H1 (cell line): ENCODE data around the gene GNAT2. TPM values are rescaled to one million over a fixed set of nuclear protein-coding genes. Genes with fewer than 3 reads are reported as not detected.

Source experiments
- CTCF ChIA-PET: fragments of 300-600 bp; sonication (Branson Sonifier 250); formaldehyde crosslinking; loops from one replicate; lab custom pipeline; 2021; ENCODE audit not compliant: partially characterized antibody; lab: Charles Lee
- POLR2A ChIA-PET: fragments of 300-600 bp; sonication (Branson Sonifier 250); formaldehyde crosslinking; loops from one replicate; lab custom pipeline; 2021; ENCODE audit warnings: inconsistent platforms; ENCODE audit not compliant: partially characterized antibody; lab: Charles Lee
- DNase-seq, 2 experiments: peaks; one replicate each; pipeline versions ENCODE4 v3.0.0 to v3.0.0-alpha.2; 2010 to 2022; ENCODE audit warnings: low spot score in 2 of 2, low read depth in 1 of 2, mixed read lengths in 1 of 2
- FAIRE-seq: peaks from 2 replicates; lab custom pipeline; 2011; peaks lifted over from hg19 to GRCh38; lab: Jason Lieb, UNC
- H2AFZ ChIP-seq: 2 replicates; pipeline ENCODE4 v1.8.1; 2012; ENCODE audit warnings: low read length, inconsistent platforms
- H2AK5ac ChIP-seq: 2 replicates; pipeline ENCODE4 v1.6.1; 2013; ENCODE audit warnings: low read depth, low read length
- H2BK120ac ChIP-seq: replicated peaks from 2 replicates; pipeline ENCODE3; 2013; ENCODE audit warnings: low read depth, low read length, inconsistent platforms
- H2BK12ac ChIP-seq: 2 replicates; pipeline ENCODE4 v1.6.1; 2013; ENCODE audit warnings: low read depth, low read length
- H2BK15ac ChIP-seq: 2 replicates; pipeline ENCODE4 v1.6.1; 2013; ENCODE audit warnings: low read length
- H2BK20ac ChIP-seq: 2 replicates; pipeline ENCODE4 v1.6.1; 2013; ENCODE audit warnings: low read length
- H2BK5ac ChIP-seq: 2 replicates; pipeline ENCODE4 v1.6.1; 2013; ENCODE audit warnings: low read depth, low read length
- H3K14ac ChIP-seq: 2 replicates; pipeline ENCODE4 v1.6.1; 2013; ENCODE audit warnings: inconsistent platforms; ENCODE audit not compliant: insufficient read length
- H3K18ac ChIP-seq: 2 replicates; pipeline ENCODE4 v1.6.1; 2013; ENCODE audit warnings: low read length; ENCODE audit errors: extremely low read depth
- H3K23ac ChIP-seq: 2 replicates; pipeline ENCODE4 v1.6.1; 2013; ENCODE audit warnings: inconsistent platforms; ENCODE audit not compliant: insufficient read length
- H3K23me2 ChIP-seq: 2 replicates; pipeline ENCODE4 v1.6.1; 2013; ENCODE audit warnings: low read depth, low read length
- H3K27ac ChIP-seq: 2 replicates; pipeline ENCODE4 v1.6.1; 2011; ENCODE audit warnings: low read depth, low read length, inconsistent platforms
- H3K27me3 ChIP-seq, 4 experiments: replicated peaks in 1 of 4; 1 replicate in 1 of 4; 2 replicates in 3 of 4; pipeline versions ENCODE4 v1.6.1 to v1.8.1; 2011 to 2013; ENCODE audit warnings: low read length in 3 of 4, mild to moderate bottlenecking in 3 of 4, inconsistent platforms in 2 of 4, mixed read lengths in 2 of 4, moderate library complexity in 1 of 4; ENCODE audit not compliant: control insufficient read depth in 3 of 4, insufficient read depth in 3 of 4; ENCODE audit errors: extremely low read depth in 1 of 4
- H3K36me3 ChIP-seq, 4 experiments: 2 replicates each; pipeline versions ENCODE4 v1.6.1 to v1.8.1; 2011 to 2013; ENCODE audit warnings: mild to moderate bottlenecking in 4 of 4, low read length in 3 of 4, moderate library complexity in 2 of 4, control low read depth in 1 of 4, inconsistent platforms in 1 of 4; ENCODE audit not compliant: insufficient read depth in 4 of 4, control insufficient read depth in 2 of 4
- H3K4ac ChIP-seq: replicated peaks from 2 replicates; pipeline ENCODE3; 2013; ENCODE audit warnings: low read length, low read depth, mixed read lengths, inconsistent platforms; ENCODE audit not compliant: insufficient read length
- H3K4me1 ChIP-seq, 4 experiments: replicated peaks in 1 of 4; 1 replicate in 1 of 4; 2 replicates in 3 of 4; pipeline versions ENCODE4 v1.6.1 to v1.8.1; 2011 to 2013; ENCODE audit warnings: low read length in 3 of 4, inconsistent platforms in 2 of 4, mixed read lengths in 1 of 4; ENCODE audit not compliant: insufficient read depth in 4 of 4, control insufficient read depth in 3 of 4
- H3K4me2 ChIP-seq, 2 experiments: 2 replicates each; pipeline versions ENCODE4 v1.6.1 to v1.8.1; 2011 to 2013; ENCODE audit warnings: low read depth in 2 of 2, low read length in 2 of 2, control low read depth in 1 of 2, inconsistent platforms in 1 of 2, mild to moderate bottlenecking in 1 of 2; ENCODE audit not compliant: insufficient read depth in 1 of 2
- H3K4me3 ChIP-seq, 4 experiments: fragments of 200-600, 300-600 bp in 1 of 4; sonication (generic), shearing (Covaris generic), sonication (Bioruptor Twin) in 1 of 4; 2 replicates each; pipeline versions ENCODE4 v1.5.1 to v1.8.1; 2011 to 2016; ENCODE audit warnings: low read length in 4 of 4, low read depth in 3 of 4, control low read depth in 2 of 4, inconsistent platforms in 2 of 4, mild to moderate bottlenecking in 2 of 4, mixed read lengths in 1 of 4, moderate library complexity in 1 of 4; ENCODE audit not compliant: insufficient read depth in 2 of 4; ENCODE audit errors: extremely low read depth in 1 of 4
- H3K56ac ChIP-seq: replicated peaks from 2 replicates; pipeline ENCODE3; 2013; ENCODE audit warnings: low read depth, mild to moderate bottlenecking, mixed read lengths, low read length, inconsistent platforms; ENCODE audit not compliant: insufficient read length
- H3K79me1 ChIP-seq: 2 replicates; pipeline ENCODE4 v1.6.1; 2013; ENCODE audit warnings: low read depth, low read length, control low read depth
- H3K79me2 ChIP-seq, 2 experiments: 2 replicates each; pipeline versions ENCODE4 v1.6.1 to v1.8.1; 2012 to 2013; ENCODE audit warnings: low read length in 2 of 2, mild to moderate bottlenecking in 2 of 2, inconsistent platforms in 1 of 2; ENCODE audit not compliant: insufficient read depth in 2 of 2, control insufficient read depth in 1 of 2
- H3K9ac ChIP-seq, 4 experiments: replicated peaks in 1 of 4; 1 replicate in 1 of 4; 2 replicates in 3 of 4; pipeline versions ENCODE4 v1.6.1 to v1.8.1; 2011 to 2013; ENCODE audit warnings: low read depth in 3 of 4, low read length in 3 of 4, control low read depth in 2 of 4, mild to moderate bottlenecking in 2 of 4, moderate library complexity in 2 of 4, inconsistent platforms in 1 of 4; ENCODE audit errors: extremely low read depth in 1 of 4
- H3K9me3 ChIP-seq, 2 experiments: 2 replicates each; pipeline versions ENCODE4 v1.6.1 to v1.8.1; 2012 to 2013; ENCODE audit warnings: mild to moderate bottlenecking in 2 of 2, moderate library complexity in 2 of 2, control low read depth in 1 of 2, inconsistent platforms in 1 of 2, low read depth in 1 of 2, low read length in 1 of 2, mixed read lengths in 1 of 2; ENCODE audit not compliant: insufficient read depth in 2 of 2
- H4K20me1 ChIP-seq, 2 experiments: replicated peaks in 1 of 2; 2 replicates each; pipeline versions ENCODE3 to v1.8.1; 2011 to 2013; ENCODE audit warnings: inconsistent platforms in 2 of 2, low read length in 2 of 2, mild to moderate bottlenecking in 1 of 2; ENCODE audit not compliant: insufficient read depth in 2 of 2, control insufficient read depth in 1 of 2
- H4K5ac ChIP-seq: 2 replicates; pipeline ENCODE4 v1.6.1; 2013; ENCODE audit warnings: low read length, low read depth, mixed read lengths, inconsistent platforms; ENCODE audit not compliant: insufficient read length
- H4K8ac ChIP-seq: 2 replicates; pipeline ENCODE4 v1.8.0; 2013; ENCODE audit warnings: mild to moderate bottlenecking, moderate library complexity, low read length, inconsistent platforms; ENCODE audit not compliant: insufficient read depth; ENCODE audit errors: extremely low read depth
- H4K91ac ChIP-seq: replicated peaks from 2 replicates; pipeline ENCODE3; 2013; ENCODE audit warnings: low read length, mixed read lengths, inconsistent platforms; ENCODE audit not compliant: insufficient read length
- BACH1 ChIP-seq: IDR thresholded peaks from 2 replicates; pipeline ENCODE4 v1.6.1; 2012; ENCODE audit warnings: low read length, improper control_type of control experiment
- CHD1 ChIP-seq: IDR thresholded peaks from 2 replicates; pipeline ENCODE4 v1.6.1; 2012; ENCODE audit warnings: low read depth, low read length, improper control_type of control experiment
- CREB1 ChIP-seq: IDR thresholded peaks from 2 replicates; pipeline ENCODE4 v1.6.1; 2012; ENCODE audit warnings: inconsistent platforms
- E2F6 ChIP-seq: IDR thresholded peaks from 2 replicates; pipeline ENCODE4 v1.6.1; 2012; ENCODE audit warnings: inconsistent platforms
- EP300 ChIP-seq, 2 experiments: IDR thresholded peaks; 1 replicate in 1 of 2; 2 replicates in 1 of 2; pipeline ENCODE4 v1.6.1; 2011 to 2012; ENCODE audit warnings: low read depth in 2 of 2, low read length in 2 of 2, mild to moderate bottlenecking in 2 of 2, borderline replicate concordance in 1 of 2, inconsistent platforms in 1 of 2, moderate library complexity in 1 of 2
- EZH2 ChIP-seq: fragments of 200-600 bp; sonication (generic); IDR thresholded peaks from 2 replicates; pipeline ENCODE4 v1.7.1; 2012; ENCODE audit warnings: low read depth, mild to moderate bottlenecking, moderate library complexity, low read length, inconsistent platforms; ENCODE audit not compliant: severe bottlenecking
- SAP30 ChIP-seq: fragments of 300-600 bp; sonication (generic); IDR thresholded peaks from 2 replicates; pipeline ENCODE4 v1.7.1; 2012; ENCODE audit warnings: low read length, moderate library complexity, mild to moderate bottlenecking, inconsistent platforms; ENCODE audit not compliant: insufficient read depth, insufficient replicate concordance
- TAF7 ChIP-seq: optimal IDR thresholded peaks from 2 replicates; pipeline ENCODE3; 2011; ENCODE audit warnings: low read depth, mild to moderate bottlenecking, inconsistent platforms, low read length, moderate library complexity, borderline replicate concordance
- TEAD4 ChIP-seq: IDR thresholded peaks from 2 replicates; pipeline ENCODE4 v1.6.1; 2012; ENCODE audit warnings: low read depth, low read length, inconsistent platforms, mixed read lengths
- YY1 ChIP-seq: IDR thresholded peaks from 2 replicates; pipeline ENCODE4 v1.6.1; 2011; ENCODE audit warnings: low read depth, mild to moderate bottlenecking, low read length
- WGBS, 2 experiments: shearing (Covaris generic) in 1 of 2; methylation state at CpG; one replicate each; pipeline versions ENCODE4 v1.1.6 to v1.1.7; 2013 to 2015; ENCODE audit warnings: low lambda C conversion rate in 2 of 2, mixed read lengths in 2 of 2, inconsistent platforms in 1 of 2, low coverage in 1 of 2, missing lambda C conversion rate in 1 of 2; ENCODE audit not compliant: insufficient replicate concordance in 2 of 2, insufficient coverage in 1 of 2, insufficient read length in 1 of 2; ENCODE audit errors: extremely low coverage in 1 of 2, missing lambda C conversion rate in 1 of 2; 5-methylcytosine and 5-hydroxymethylcytosine counted together
- polyA plus RNA-seq, 7 experiments: library from polyadenylated mRNA; depleted of rRNA in 3 of 7; stranded (reverse) in 5 of 7; unstranded in 2 of 7; fragments of >200 nt in 5 of 7; fragments of 200-250 nt in 2 of 7; gene quantifications; 1 replicate in 5 of 7; 2 replicates in 1 of 7; 4 replicates in 1 of 7; pipeline versions ENCODE4 v1.2.1 to v1.2.3, GENCODE V29; 2011 to 2013; ENCODE audit warnings: missing spikeins in 2 of 7, mixed read lengths in 2 of 7
- total RNA-seq: library from RNA; stranded (reverse); fragmentation: NEBNext Ultra II Directional; extraction: Animal tissue kit (Norgen Biotek cat#: 25700); gene quantifications from 2 replicates; pipeline ENCODE4 v1.2.1, GENCODE V29; 2021

The GNAT2 gene
- total and polyA plus RNA-seq, 2 of the 8 experiments (the other 6 are each of a cell fraction or from before 2014, with no cell fraction given) = 0.05 TPM; not detected in 1

- no peak for FAIRE-seq
- H3K4me3 ChIP-seq = no peak overlapping the region
- H3K9ac ChIP-seq = no peak overlapping the region
- no peaks in the 10 kb centered on the region for H3K36me3 ChIP-seq
- H2AK5ac ChIP-seq = no peak overlapping the region
- H2BK15ac ChIP-seq = no peak overlapping the region
- no peak overlapping the region for H3K14ac ChIP-seq
- H4K8ac ChIP-seq = no peak overlapping the region
- H4K91ac ChIP-seq = no peak overlapping the region
- no peaks in the 10 kb centered on the region for H4K20me1 ChIP-seq
- H3K79me2 ChIP-seq = no peaks in the 10 kb centered on the region
- no peak overlapping the region for H2BK20ac ChIP-seq
- no peak overlapping the region for H2BK120ac ChIP-seq
- no peaks in the 10 kb centered on the region for H3K9me3 ChIP-seq
- no peaks in the 10 kb centered on the region for H3K23me2 ChIP-seq
- no peak overlapping the region for H3K4ac ChIP-seq
- no peaks in the 10 kb centered on the region for H3K27me3 ChIP-seq
- H3K18ac ChIP-seq = no peak overlapping the region
- ChIA-PET POLR2A (interaction anchor here (1.7 to 1.9 kb wide), 3 partner anchors 10 to 61 kb away, joined by 4 to 6 read pairs (median 6); partner anchors contain the start of gene GNAI3), CTCF (interaction anchor here (0.9 to 2.3 kb wide), 7 partner anchors 12 to 163 kb away, joined by 3 to 12 read pairs (median 3); no protein-coding TSS in a partner anchor)
- no peaks in the 10 kb centered on the region for H3K79me1 ChIP-seq
- H2AFZ ChIP-seq = no peak overlapping the region
- H3K27ac ChIP-seq = no peak overlapping the region
- H3K4me2 ChIP-seq = no peak overlapping the region
- H3K23ac ChIP-seq = no peak overlapping the region
- DNase-seq = no peak
- H2BK12ac ChIP-seq = no peak overlapping the region
- no peaks in the 10 kb centered on the region for H3K4me1 ChIP-seq
- no peak overlapping the region for H4K5ac ChIP-seq
- WGBS, 2 experiments = 95% methylated on average over 3 of the region's 3 CpGs; no CpG with 5 or more reads in 1 of the 2 experiments
- H3K56ac ChIP-seq = no peak overlapping the region
- H2BK5ac ChIP-seq = no peak overlapping the region
- TF ChIP-seq EP300 (IDR thresholded peaks at IDR 0.05; ENCODE audit: borderline replicate concordance in 1 of 2, low read depth in 2 of 2, low read length in 2 of 2) (no peak), E2F6 (no peak), EZH2 (no peak), SAP30 (no peak), CREB1 (no peak), TAF7 (no peak), TEAD4 (no peak), YY1 (no peak), BACH1 (no peak), CHD1 (no peak)
Measured at GRCh38 chr1:109609881-109610280, 9.5 kb downstream of the GNAT2 start.
